Gastroesophageal sphincter (tissue), 3 donors: Measurements from ENCODE around the gene NAP1L1.

Experiments
- POLR2A ChIP-seq, 2 donors: fragments of 450-650 bp; IDR thresholded peaks; one replicate each; pipeline ENCODE4 v1.6.1; 2017; ENCODE audit warnings: antibody characterized with exemption in 2 of 2, mild to moderate bottlenecking in 2 of 2, moderate library complexity in 1 of 2
- TF ChIP-seq, protein P1 (sequence below), 4 experiments: fragments of 200-600 bp in 2 of 4; fragments of 450-650 bp in 2 of 4; sonication (generic) in 1 of 4; IDR thresholded peaks; one replicate each; pipeline ENCODE4 v1.5.1; 2017 to 2019; ENCODE audit warnings: antibody characterized with exemption in 4 of 4, mild to moderate bottlenecking in 2 of 4, moderate library complexity in 2 of 4

DNA sequence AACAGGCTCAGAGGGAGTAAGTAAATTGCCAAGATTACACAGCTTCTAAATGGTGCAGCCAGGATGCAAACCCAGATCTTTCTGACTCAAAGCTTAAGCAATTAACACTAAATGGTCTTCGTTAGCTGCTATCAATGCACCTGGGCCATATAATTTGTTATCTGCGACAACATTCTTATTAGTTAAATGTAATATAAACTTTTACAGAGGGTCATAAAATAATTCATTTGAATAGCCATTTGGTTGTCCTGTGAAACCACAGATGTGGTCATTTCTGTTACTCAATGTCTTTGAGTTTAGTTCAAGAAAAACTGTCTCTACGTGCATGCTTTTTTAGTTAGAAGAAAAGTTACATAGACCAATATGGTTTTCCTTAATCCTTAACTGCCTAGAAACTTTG, 22.1 kb upstream of the NAP1L1 start:
- TF ChIP-seq, protein P1, sequence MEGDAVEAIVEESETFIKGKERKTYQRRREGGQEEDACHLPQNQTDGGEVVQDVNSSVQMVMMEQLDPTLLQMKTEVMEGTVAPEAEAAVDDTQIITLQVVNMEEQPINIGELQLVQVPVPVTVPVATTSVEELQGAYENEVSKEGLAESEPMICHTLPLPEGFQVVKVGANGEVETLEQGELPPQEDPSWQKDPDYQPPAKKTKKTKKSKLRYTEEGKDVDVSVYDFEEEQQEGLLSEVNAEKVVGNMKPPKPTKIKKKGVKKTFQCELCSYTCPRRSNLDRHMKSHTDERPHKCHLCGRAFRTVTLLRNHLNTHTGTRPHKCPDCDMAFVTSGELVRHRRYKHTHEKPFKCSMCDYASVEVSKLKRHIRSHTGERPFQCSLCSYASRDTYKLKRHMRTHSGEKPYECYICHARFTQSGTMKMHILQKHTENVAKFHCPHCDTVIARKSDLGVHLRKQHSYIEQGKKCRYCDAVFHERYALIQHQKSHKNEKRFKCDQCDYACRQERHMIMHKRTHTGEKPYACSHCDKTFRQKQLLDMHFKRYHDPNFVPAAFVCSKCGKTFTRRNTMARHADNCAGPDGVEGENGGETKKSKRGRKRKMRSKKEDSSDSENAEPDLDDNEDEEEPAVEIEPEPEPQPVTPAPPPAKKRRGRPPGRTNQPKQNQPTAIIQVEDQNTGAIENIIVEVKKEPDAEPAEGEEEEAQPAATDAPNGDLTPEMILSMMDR (IDR thresholded peaks at IDR 0.05) = no peak
- TF ChIP-seq POLR2A (IDR thresholded peaks at IDR 0.05) = no peak
